Caco-2 (cell line): ENCODE results near the gene PHF14. TPM values are rescaled to one million over a fixed set of nuclear protein-coding genes. Genes with fewer than 3 reads are reported as not detected.

Experiments used
- BruUV-seq: library from RNA; stranded (reverse); fragments of 400-500 nt; replicated peaks from 2 replicates; lab custom pipeline; 2021; lab: Mats Ljungman, UMichigan
- CTCF ChIA-PET: fragments of 300-600 bp; sonication (Branson Sonifier 250); formaldehyde crosslinking; loops from one replicate; lab custom pipeline; 2022; ENCODE audit warnings: antibody characterized with exemption; lab: Charles Lee
- POLR2A ChIA-PET: fragments of 300-600 bp; sonication (Branson Sonifier 250); formaldehyde crosslinking; loops from one replicate; lab custom pipeline; 2022; ENCODE audit warnings: antibody characterized with exemption; lab: Charles Lee
- DNase-seq, 2 experiments: peaks; one replicate each; pipeline versions ENCODE4 v3.0.0 to v3.0.0-alpha.2; 2020 to 2022
- H3K27me3 ChIP-seq: replicated peaks from 2 replicates; pipeline ENCODE4 v1.6.0; 2011; ENCODE audit warnings: low read length; ENCODE audit not compliant: control insufficient read depth, insufficient read depth
- H3K36me3 ChIP-seq: 2 replicates; pipeline ENCODE4 v1.5.1; 2011; ENCODE audit warnings: low read length; ENCODE audit not compliant: control insufficient read depth, insufficient read depth
- H3K4me1 ChIP-seq: fragments of 250-450 bp; sonication (Bioruptor Pico); 2 replicates; pipeline ENCODE4 v1.5.1; 2020; ENCODE audit warnings: mild to moderate bottlenecking
- H3K4me3 ChIP-seq: 2 replicates; pipeline ENCODE4 v1.5.1; 2011; ENCODE audit warnings: low read depth, mild to moderate bottlenecking, control low read depth, low read length
- H3K9me3 ChIP-seq: fragments of 250-450 bp; sonication (Bioruptor Pico); 2 replicates; pipeline ENCODE4 v1.5.1; 2020; ENCODE audit warnings: mild to moderate bottlenecking, moderate library complexity
- H3K27ac Mint-ChIP-seq: one replicate; pipeline ENCODE4 v1.8.0; 2022; ENCODE audit warnings: mixed read lengths; ENCODE audit not compliant: unreplicated experiment
- H3K27me3 Mint-ChIP-seq: one replicate; pipeline ENCODE4 v1.8.0; 2022; ENCODE audit warnings: mixed read lengths; ENCODE audit not compliant: insufficient read depth, unreplicated experiment
- H3K36me3 Mint-ChIP-seq: one replicate; pipeline ENCODE4 v1.8.0; 2022; ENCODE audit warnings: mild to moderate bottlenecking, mixed read lengths; ENCODE audit not compliant: insufficient read depth, unreplicated experiment
- H3K4me1 Mint-ChIP-seq: one replicate; pipeline ENCODE4 v1.8.0; 2022; ENCODE audit warnings: low read depth, mixed read lengths; ENCODE audit not compliant: unreplicated experiment
- H3K4me3 Mint-ChIP-seq: one replicate; pipeline ENCODE4 v1.8.0; 2022; ENCODE audit warnings: mild to moderate bottlenecking, moderate library complexity, mixed read lengths; ENCODE audit not compliant: unreplicated experiment
- H3K9me3 Mint-ChIP-seq: one replicate; pipeline ENCODE4 v1.8.0; 2022; ENCODE audit warnings: mixed read lengths; ENCODE audit not compliant: unreplicated experiment
- intact Hi-C: fragments of 100-400 bp; cut with micrococcal nuclease; formaldehyde crosslinking; loops from one replicate; pipeline ENCODE4 v1.10.0; 2022; ENCODE audit not compliant: unreplicated experiment
- total RNA-seq: library from RNA; stranded (reverse); gene quantifications from 2 replicates; pipeline ENCODE4 v1.2.3, GENCODE V29; 2022
- TF ChIP-seq, protein P1 (sequence below), 2 experiments: fragments of 200-600 bp in 1 of 2; IDR thresholded peaks; 1 replicate in 1 of 2; 2 replicates in 1 of 2; pipeline versions ENCODE4 v1.5.1 to v1.8.0; 2011 to 2022; ENCODE audit warnings: antibody characterized with exemption in 1 of 2, control low read depth in 1 of 2, inconsistent platforms in 1 of 2, low read depth in 1 of 2, low read length in 1 of 2, mild to moderate bottlenecking in 1 of 2, moderate library complexity in 1 of 2; ENCODE audit not compliant: insufficient read depth in 1 of 2, severe bottlenecking in 1 of 2, unreplicated experiment in 1 of 2

Gene PHF14
- total RNA-seq, 1 experiment from 2014 or later: 40.6 TPM

DNA sequence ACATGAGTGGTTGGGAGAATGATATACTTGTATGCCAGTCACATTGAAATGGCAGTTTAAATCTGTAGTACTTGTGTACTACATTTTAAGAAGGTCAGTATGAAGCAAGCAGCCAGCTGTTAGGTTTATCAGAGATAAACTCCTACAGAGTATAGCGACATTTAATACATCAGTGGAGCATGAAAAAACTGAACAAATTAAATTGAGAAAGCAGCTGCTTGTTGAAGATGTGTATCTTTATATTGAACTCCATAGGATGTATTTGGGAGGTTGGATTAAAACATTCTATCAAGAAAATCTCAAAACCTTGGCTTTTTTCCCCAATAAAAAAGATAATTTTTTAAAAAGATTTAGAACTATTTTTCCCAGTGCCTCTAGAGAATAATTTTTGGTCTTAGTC, 47.8 kb downstream of the PHF14 start:
- Histone ChIP-seq H3K36me3 (no peaks in the 10 kb centered on the region), H3K27me3 (no peaks in the 10 kb centered on the region), H3K4me1 (no peaks in the 10 kb centered on the region), H3K4me3 (no peak overlapping the region), H3K9me3 (no peaks in the 10 kb centered on the region)
- Mint-ChIP-seq H3K4me1 (no peaks in the 10 kb centered on the region), H3K9me3 (no peaks in the 10 kb centered on the region), H3K27me3 (no peaks in the 10 kb centered on the region), H3K27ac (no peak overlapping the region), H3K4me3 (no peak overlapping the region), H3K36me3 (peaks cover 20% of the 10 kb centered on the region)
- no TSS peak for BruUV-seq
- intact Hi-C loops: no loop called here
- no peak for DNase-seq
- TF ChIP-seq, protein P1, sequence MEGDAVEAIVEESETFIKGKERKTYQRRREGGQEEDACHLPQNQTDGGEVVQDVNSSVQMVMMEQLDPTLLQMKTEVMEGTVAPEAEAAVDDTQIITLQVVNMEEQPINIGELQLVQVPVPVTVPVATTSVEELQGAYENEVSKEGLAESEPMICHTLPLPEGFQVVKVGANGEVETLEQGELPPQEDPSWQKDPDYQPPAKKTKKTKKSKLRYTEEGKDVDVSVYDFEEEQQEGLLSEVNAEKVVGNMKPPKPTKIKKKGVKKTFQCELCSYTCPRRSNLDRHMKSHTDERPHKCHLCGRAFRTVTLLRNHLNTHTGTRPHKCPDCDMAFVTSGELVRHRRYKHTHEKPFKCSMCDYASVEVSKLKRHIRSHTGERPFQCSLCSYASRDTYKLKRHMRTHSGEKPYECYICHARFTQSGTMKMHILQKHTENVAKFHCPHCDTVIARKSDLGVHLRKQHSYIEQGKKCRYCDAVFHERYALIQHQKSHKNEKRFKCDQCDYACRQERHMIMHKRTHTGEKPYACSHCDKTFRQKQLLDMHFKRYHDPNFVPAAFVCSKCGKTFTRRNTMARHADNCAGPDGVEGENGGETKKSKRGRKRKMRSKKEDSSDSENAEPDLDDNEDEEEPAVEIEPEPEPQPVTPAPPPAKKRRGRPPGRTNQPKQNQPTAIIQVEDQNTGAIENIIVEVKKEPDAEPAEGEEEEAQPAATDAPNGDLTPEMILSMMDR (IDR thresholded peaks at IDR 0.05; ENCODE audit: insufficient read depth in 1 of 2, low read depth in 1 of 2, low read length in 1 of 2, severe bottlenecking in 1 of 2, unreplicated experiment in 1 of 2): no peak
- ChIA-PET POLR2A (no interaction called here), CTCF (no interaction called here)

DNA sequence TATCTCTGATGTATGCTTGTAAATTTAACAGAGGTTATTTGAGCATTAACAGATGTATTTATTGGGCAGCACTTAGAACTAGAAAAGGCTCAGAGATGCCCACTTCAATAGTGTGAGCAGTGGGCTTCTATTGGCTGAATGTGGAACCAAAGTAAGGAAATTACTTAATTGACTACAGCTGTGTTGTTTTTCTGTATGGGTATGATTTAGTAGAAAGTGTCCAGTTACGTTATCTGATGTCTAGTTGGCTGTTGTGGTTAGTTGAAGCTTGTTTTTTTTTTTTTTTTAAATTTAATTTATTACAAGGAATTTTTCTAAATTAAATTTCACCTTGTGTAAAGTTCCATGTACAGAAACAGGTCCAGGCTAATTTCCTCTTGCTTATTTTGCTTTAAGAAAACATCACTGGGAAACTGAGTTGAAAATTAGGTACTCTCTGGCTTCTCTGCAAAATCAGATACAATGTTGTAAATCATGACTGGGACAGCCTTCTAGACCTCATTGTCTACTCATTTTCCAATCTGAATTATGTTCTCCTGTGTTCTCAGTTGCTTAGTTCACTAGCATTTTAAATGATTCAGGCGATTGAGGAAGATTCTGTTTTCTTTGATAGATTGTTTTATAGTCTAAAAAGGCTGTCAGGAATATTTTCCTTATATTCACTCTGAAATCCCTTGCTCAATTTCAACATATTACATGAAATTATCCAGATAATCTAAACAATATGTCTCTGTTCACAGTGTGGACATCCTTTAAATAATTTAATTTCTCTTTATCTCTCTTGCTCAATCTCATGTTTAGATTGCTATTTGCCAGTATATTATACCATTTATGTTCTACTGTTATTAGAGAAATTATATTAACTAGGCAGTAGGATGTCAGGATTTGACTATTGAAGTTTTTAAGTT, 53.0 kb downstream of the PHF14 start:
- H3K4me3 ChIP-seq: no peak overlapping the region
- H3K36me3 ChIP-seq: no peaks in the 10 kb centered on the region
- no peaks in the 10 kb centered on the region; the same call in 1 of the 2 replicates for H3K9me3 ChIP-seq
- Mint-ChIP-seq H3K36me3 (peaks cover 8% of the 10 kb centered on the region), H3K27ac (no peak overlapping the region), H3K4me3 (no peak overlapping the region), H3K4me1 (no peaks in the 10 kb centered on the region), H3K27me3 (no peaks in the 10 kb centered on the region), H3K9me3 (no peaks in the 10 kb centered on the region)
- ChIA-PET CTCF (no interaction called here), POLR2A (no interaction called here)
- TF ChIP-seq, protein P1 (IDR thresholded peaks at IDR 0.05; ENCODE audit: insufficient read depth in 1 of 2, low read depth in 1 of 2, low read length in 1 of 2, severe bottlenecking in 1 of 2, unreplicated experiment in 1 of 2): no peak
- H3K27me3 ChIP-seq: no peaks in the 10 kb centered on the region
- DNase-seq: no peak
- intact Hi-C loops: no loop called here
- no TSS peak for BruUV-seq
- no peaks in the 10 kb centered on the region for H3K4me1 ChIP-seq

GRCh38 chr7:11035661-11036060, 62.0 kb downstream of the PHF14 start:
- TF ChIP-seq, protein P1 (IDR thresholded peaks at IDR 0.05; ENCODE audit: insufficient read depth in 1 of 2, low read depth in 1 of 2, low read length in 1 of 2, severe bottlenecking in 1 of 2, unreplicated experiment in 1 of 2): no peak
- Histone ChIP-seq H3K36me3 (no peaks in the 10 kb centered on the region), H3K27me3 (no peaks in the 10 kb centered on the region), H3K4me3 (no peak overlapping the region), H3K4me1 (no peaks in the 10 kb centered on the region), H3K9me3 (no peaks in the 10 kb centered on the region)
- Mint-ChIP-seq H3K27ac (no peak overlapping the region), H3K4me1 (no peaks in the 10 kb centered on the region), H3K4me3 (no peak overlapping the region), H3K36me3 (peaks cover 21% of the 10 kb centered on the region), H3K27me3 (no peaks in the 10 kb centered on the region), H3K9me3 (no peaks in the 10 kb centered on the region)
- ChIA-PET CTCF (no interaction called here), POLR2A (no interaction called here)
- intact Hi-C loops: no loop called here
- no TSS peak for BruUV-seq
- DNase-seq: no peak
